Sigmoid colon (tissue), 4 donors: Measurements from ENCODE around the gene SPPL3.

Source experiments
- CTCF ChIP-seq, 4 experiments: fragments of 450-650 bp in 3 of 4; fragments of 200-600 bp in 1 of 4; IDR thresholded peaks; one replicate each; pipeline ENCODE4 v1.5.1; 2016 to 2019; ENCODE audit warnings: antibody characterized with exemption in 4 of 4, mild to moderate bottlenecking in 3 of 4, moderate library complexity in 2 of 4
- POLR2AphosphoS5 ChIP-seq, 4 donors: sonication (generic); formaldehyde crosslinking; IDR thresholded peaks; one replicate each; pipeline ENCODE4 v1.6.1; 2017; ENCODE audit warnings: antibody characterized with exemption in 4 of 4

GRCh38 chr12:120932956-120933526, 28.9 kb upstream of the SPPL3 start:
- TF ChIP-seq CTCF (IDR thresholded peaks at IDR 0.05): no peak
- no peak for TF ChIP-seq POLR2AphosphoS5 (IDR thresholded peaks at IDR 0.05)
